RKO (cell line): Measurements from ENCODE around the gene SLC25A24.
A peak's percentile ranks its signal among the peaks of the same experiment; 100 is the strongest.
"Not testable (repeated sequence)": the region's sequence is repeated elsewhere in the genome, so short reads cannot be mapped to it uniquely, and the experiment has no call there.

Experiments used
- DNase-seq: peaks from one replicate; pipeline ENCODE4 v3.0.0-alpha.2; 2016; ENCODE audit warnings: low spot score

Gene SLC25A24

GRCh38 chr1:108194051-108194450 lies 6.1 kb downstream of the SLC25A24 start:
- DNase-seq = no peak

GRCh38 chr1:108193333-108193732 lies 6.8 kb downstream of the SLC25A24 start:
- DNase-seq = no peak

- no peak for DNase-seq
These were observed 7.6 kb downstream of the SLC25A24 start for GRCh38 chr1:108192581-108192980.

- DNase-seq = no peak
These were observed 9.3 kb downstream of the SLC25A24 start for GRCh38 chr1:108190686-108191416.

- DNase-seq = no peak
These were observed 10.0 kb downstream of the SLC25A24 start for GRCh38 chr1:108190001-108190634.

- DNase-seq = no peak
These were observed 11.3 kb downstream of the SLC25A24 start for GRCh38 chr1:108188801-108189200.

GRCh38 chr1:108182959-108183700 lies 17.0 kb downstream of the SLC25A24 start:
- DNase-seq = no peak

- DNase-seq = no peak
These were observed 21.1 kb downstream of the SLC25A24 start for GRCh38 chr1:108179018-108179417.

- not testable (repeated sequence) for DNase-seq
These were observed 37.7 kb downstream of the SLC25A24 start for GRCh38 chr1:108162409-108162808.

- DNase-seq = not testable (repeated sequence)
These were observed 40.2 kb downstream of the SLC25A24 start for GRCh38 chr1:108159951-108160350.

- no peak for DNase-seq
These were observed 41.2 kb downstream of the SLC25A24 start for GRCh38 chr1:108158893-108159453.

- peak; percentile 25 for DNase-seq
These were observed 45.8 kb downstream of the SLC25A24 start for GRCh38 chr1:108154314-108154713.

GRCh38 chr1:108152782-108153222 lies 47.3 kb downstream of the SLC25A24 start:
- no peak for DNase-seq

GRCh38 chr1:108151548-108151947 lies 48.6 kb downstream of the SLC25A24 start:
- DNase-seq = no peak

- no peak for DNase-seq
These were observed 50.2 kb downstream of the SLC25A24 start for GRCh38 chr1:108149796-108150467.

- not testable (repeated sequence) for DNase-seq
These were observed 55.6 kb downstream of the SLC25A24 start for GRCh38 chr1:108144569-108144968.

- peak; percentile 5 for DNase-seq
These were observed 57.3 kb downstream of the SLC25A24 start for GRCh38 chr1:108142773-108143394.

- DNase-seq = no peak
These were observed 57.9 kb downstream of the SLC25A24 start for GRCh38 chr1:108142258-108142657.

- DNase-seq = no peak
These were observed 58.5 kb downstream of the SLC25A24 start for GRCh38 chr1:108141621-108142020.

- DNase-seq = no peak
These were observed 59.2 kb downstream of the SLC25A24 start for GRCh38 chr1:108140936-108141335.

GRCh38 chr1:108140177-108140576 lies 60.0 kb downstream of the SLC25A24 start:
- no peak for DNase-seq
